Measurements from ENCODE around the gene CYP39A1.
"Not testable (repeated sequence)": the region's sequence is repeated elsewhere in the genome, so short reads cannot be mapped to it uniquely, and the experiment has no call there.

The CYP39A1 gene

DNA sequence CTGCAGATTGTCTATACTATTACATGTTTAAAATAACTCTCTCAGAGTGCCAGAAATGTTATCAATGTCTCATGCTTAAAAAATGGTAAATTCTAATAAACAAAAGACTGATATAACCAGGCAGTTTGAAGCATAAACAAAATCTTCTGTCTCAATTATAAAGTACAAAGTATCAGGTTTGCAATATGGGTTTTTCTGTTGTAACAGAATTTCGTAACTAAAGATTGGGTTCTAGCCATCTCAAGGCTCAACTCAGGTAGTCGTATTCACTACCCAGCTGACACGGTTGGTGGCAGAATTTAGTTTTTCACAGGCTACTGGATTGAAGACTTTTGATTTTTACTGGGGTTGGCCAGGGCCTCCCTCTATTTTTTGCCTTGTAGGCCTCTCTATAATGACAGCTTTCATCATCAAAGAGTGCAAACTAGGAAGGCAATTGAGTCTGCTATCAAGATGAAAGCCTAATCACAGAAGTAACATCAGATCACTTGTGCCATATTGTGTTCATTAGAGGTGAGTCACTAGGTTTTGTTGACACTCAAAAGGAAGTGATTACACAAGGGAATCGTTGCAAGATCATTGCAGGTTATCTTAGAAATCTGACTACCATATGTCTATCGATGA, 3.6 kb downstream of the CYP39A1 start:
- no peak for FAIRE-seq

DNA sequence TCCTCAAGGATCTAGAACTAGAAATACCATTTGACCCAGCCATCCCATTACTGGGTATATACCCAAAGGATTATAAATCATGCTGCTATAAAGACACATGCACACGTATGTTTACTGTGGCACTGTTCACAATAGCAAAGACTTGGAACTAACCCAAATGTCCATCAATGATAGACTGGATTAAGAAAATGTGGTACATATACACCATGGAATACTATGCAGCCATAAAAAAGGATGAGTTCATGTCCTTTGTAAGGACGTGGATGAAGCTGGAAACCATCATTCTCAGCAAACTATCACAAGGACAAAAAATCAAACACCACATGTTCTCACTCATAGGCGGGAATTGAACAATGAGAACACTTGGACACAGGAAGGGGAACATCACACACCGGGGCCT, 4.5 kb downstream of the CYP39A1 start:
- FAIRE-seq: not testable (repeated sequence)

DNA sequence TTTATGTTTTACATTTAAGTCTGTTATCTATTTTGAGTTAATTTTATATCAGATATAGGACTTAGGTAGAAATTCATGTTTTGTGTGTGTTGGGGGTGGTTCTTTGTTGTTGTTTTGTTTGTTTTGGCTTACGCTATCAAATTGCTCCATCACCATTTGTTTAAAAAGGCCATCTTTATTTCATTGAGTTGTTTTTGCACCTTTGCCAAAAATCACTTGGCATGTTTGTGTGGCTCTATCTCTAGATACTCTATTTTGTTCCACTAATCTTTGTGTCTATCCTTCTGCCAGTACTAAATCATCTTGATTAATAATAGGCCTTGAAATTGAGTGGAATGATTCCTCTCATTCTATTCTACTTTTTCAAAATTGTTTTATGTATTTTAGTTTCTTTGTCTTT, 7.4 kb downstream of the CYP39A1 start:
- no peak for FAIRE-seq

GRCh38 chr6:46642928-46643751, 9.5 kb downstream of the CYP39A1 start:
- FAIRE-seq: no peak

GRCh38 chr6:46638650-46639049, 14.0 kb downstream of the CYP39A1 start:
- FAIRE-seq: no peak

DNA sequence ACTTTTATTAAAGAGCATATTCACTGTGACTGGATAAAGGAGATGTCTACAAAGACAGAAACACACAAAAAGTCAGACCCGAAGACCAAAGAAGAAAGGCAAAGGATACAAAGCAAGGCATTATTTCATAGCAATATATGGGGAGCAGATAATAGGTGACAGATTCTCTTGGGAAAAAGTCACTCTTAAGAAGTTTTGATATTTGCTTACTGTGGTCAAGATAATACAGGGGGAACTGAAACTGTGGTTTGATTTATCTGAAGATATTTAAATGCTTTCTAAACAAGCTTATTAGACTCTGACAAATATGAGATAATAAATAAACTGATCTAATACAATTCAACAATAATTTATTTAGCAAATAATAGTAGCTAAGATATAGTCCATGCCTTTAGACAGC, 14.7 kb downstream of the CYP39A1 start:
- no peak for FAIRE-seq

- no peak for FAIRE-seq
Observed at GRCh38 chr6:46637145-46637544, 15.5 kb downstream of the CYP39A1 start.

DNA sequence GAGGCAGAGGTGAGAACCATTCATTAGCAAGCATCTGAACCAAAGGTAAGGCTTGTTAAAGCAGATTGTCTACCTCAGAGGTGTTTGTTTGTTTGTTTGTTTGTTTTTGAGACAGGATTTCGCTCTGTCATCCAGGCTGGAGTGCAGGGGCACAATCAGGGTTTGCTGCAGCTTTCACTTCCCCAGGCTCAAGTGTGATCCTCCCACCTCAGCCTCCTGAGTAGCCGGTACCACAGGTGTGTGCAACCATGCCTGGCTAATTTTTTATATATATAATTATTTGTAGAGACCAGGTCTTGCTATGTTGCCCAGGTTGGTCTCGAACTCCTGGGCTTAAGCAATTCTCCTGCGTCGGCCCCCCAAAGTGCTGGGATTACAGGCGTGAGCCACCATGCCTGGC, 17.2 kb downstream of the CYP39A1 start:
- no peak for FAIRE-seq

DNA sequence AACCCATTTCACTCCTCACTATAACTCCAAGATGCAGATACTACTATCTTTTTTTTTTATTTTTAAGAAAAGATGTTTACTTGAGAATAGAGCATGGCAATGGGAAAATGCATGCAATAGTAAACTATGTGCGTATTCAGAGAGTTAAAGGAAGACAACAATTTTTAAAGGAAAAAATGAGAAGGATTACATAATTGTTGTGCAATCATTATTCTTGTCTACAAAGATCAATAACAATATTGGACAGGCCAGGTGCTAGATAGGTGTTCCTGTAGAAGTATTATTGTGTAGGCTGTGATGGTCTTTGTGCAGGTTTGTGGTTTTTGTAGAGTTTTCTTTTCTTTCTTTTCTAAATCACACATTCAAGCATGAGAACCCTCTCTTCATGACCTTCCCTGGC, 20.6 kb downstream of the CYP39A1 start:
- no peak for FAIRE-seq

DNA sequence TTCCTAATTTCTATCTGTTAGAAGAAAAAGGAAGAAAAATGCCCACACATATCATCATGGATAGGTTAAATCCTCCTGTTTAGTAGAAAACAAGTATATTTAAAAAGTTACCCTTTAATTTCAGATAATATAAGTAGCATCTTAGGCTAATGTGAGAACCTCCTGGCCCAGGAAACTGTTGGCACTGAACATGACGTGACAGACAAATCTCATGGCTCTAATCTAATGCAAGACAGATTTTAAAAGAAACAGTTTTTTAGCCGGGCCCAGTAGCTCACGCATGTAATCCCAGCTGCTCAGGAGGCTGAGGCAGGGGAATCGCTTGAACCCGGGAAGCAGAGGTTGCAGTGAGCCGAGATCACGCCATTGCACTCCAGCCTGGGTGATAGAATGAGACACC, 22.9 kb downstream of the CYP39A1 start:
- FAIRE-seq: no peak

- no peak for FAIRE-seq
Observed at GRCh38 chr6:46628976-46629375, 23.6 kb downstream of the CYP39A1 start.

GRCh38 chr6:46628498-46628897, 24.1 kb downstream of the CYP39A1 start:
- no peak for FAIRE-seq

- FAIRE-seq: no peak
Observed at GRCh38 chr6:46626976-46627375, 25.6 kb downstream of the CYP39A1 start.

- peak; percentile 92 for FAIRE-seq
Observed at GRCh38 chr6:46626228-46626909, 26.2 kb downstream of the CYP39A1 start.

DNA sequence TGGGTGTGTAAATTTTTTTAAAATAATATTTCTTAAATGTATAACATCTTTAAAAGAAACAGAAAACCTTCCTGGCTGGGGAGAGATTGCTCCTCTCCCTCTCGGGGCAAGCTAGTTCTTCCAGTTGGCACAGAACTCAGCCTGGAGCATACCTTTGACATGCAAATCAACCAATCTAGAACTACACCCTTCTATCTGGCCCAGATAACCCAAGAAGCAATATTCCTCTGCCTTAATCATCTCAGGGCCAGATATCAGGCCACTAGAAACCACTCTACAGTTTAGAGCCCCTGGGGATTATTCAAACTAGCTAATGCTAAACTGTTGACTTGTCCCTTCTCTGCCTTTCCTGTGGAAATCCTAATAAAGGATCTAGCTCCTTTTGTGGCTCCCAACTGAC, 33.9 kb downstream of the CYP39A1 start:
- FAIRE-seq: no peak

GRCh38 chr6:46612645-46613044, 40.0 kb downstream of the CYP39A1 start:
- no peak for FAIRE-seq

GRCh38 chr6:46610862-46611553, 41.6 kb downstream of the CYP39A1 start:
- FAIRE-seq: no peak

- FAIRE-seq: no peak
Observed at GRCh38 chr6:46606338-46606737, 46.3 kb downstream of the CYP39A1 start.

DNA sequence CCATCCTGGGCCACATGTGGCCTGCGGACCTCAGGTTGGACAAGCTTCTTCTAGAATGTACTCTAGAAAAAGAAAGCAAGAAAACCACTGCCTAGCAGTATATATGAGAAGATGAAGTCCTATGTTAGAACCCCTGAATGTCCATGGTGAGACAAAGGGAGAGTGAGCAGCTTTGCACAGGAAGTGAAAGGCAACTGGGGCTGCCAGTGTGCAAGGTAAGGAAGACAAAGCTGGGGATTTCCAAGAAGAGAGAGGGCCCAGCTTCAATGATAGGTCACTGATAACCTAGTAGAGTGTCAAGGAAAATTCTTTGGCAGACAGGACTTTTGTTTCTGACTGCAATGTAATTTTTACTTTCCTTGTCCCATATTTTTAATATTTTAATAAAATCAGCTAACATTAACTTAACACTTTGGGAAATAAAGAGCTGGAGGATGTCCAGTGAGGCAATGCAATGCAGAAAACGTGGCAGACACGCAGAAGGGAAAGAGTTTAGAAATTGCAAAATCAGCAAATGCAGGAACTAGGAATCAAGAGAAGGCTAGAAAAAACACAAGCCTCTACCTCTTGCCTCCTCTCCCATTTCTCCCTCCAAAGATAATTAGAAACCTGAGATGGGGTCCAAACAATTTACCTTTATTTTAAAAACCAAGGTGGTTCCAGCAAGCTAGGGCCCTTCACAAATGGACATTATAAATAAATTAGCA, 47.4 kb downstream of the CYP39A1 start:
- no peak for FAIRE-seq

GRCh38 chr6:46598215-46598614, 54.4 kb downstream of the CYP39A1 start:
- FAIRE-seq: no peak

GRCh38 chr6:46592740-46593139, 59.9 kb downstream of the CYP39A1 start:
- FAIRE-seq: no peak

DNA sequence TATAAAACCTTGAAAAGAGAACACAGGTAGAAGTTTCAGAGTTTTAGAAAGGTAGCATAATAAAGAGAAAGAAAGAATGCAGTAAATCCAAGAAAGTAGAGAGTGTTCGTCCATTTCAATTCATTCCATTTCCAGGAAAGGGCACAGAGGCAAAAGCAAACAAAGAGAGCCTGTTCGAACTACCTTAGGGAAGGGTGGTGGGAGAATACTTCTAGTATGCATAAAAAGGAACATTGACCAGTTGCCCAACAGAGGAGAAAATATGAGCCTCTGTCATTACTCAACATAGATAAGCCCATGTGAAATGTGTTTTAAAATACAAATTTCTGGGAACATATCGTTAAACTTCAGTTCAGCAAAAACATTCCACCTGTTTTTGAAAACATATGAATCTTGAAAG, 60.6 kb downstream of the CYP39A1 start:
- FAIRE-seq: no peak

GRCh38 chr6:46590765-46591164, 61.9 kb downstream of the CYP39A1 start:
- no peak for FAIRE-seq
